ENCODE measurements around the gene HSH2D. TPM values are rescaled to one million over a fixed set of nuclear protein-coding genes. Genes with fewer than 3 reads are reported as not detected.

Gene HSH2D
- total and polyA plus RNA-seq, 10 of the 15 experiments (the other 5 are each of a cell fraction or from before 2014, with no cell fraction given) = 22.0 to 145 (median 89.3) TPM

GRCh38 chr19:16197188-16197621 lies 53.7 kb downstream of the HSH2D start:
- Histone ChIP-seq H3K27me3 (replicated peaks in 1 of 2; ENCODE audit: control insufficient read depth in 2 of 2, insufficient read depth in 2 of 2, low read length in 1 of 2) (no peaks in the 10 kb centered on the region), H3K4me3 (peak overlapping the region; percentile 84), H3K9ac (ENCODE audit: control insufficient read depth, insufficient read depth, low read length) (peak overlapping the region; percentile 88), H3K79me2 (ENCODE audit: control insufficient read depth, insufficient read depth, low read length) (peaks cover 27% of the 10 kb centered on the region), H3K4me2 (ENCODE audit: control insufficient read depth, insufficient read depth) (peak overlapping the region; percentile 97), H3K4me1 (ENCODE audit: control insufficient read depth, insufficient read depth, low read length) (peaks cover 7% of the 10 kb centered on the region), H2AFZ (ENCODE audit: control insufficient read depth, low read depth, low read length) (peak overlapping the region; percentile 94), H3K27ac (ENCODE audit: control insufficient read depth, insufficient read depth) (peak overlapping the region; percentile 83), H3K9me3 (replicated peaks; ENCODE audit: control insufficient read depth, insufficient read depth, low read length) (no peaks in the 10 kb centered on the region), H4K20me1 (ENCODE audit: control insufficient read depth, insufficient read depth) (no peaks in the 10 kb centered on the region; the same call in 1 of the 2 replicates), H3K36me3 (ENCODE audit: control insufficient read depth in 2 of 2, insufficient read depth in 2 of 2, low read length in 1 of 2) (peaks cover 0 to 3% of the 10 kb centered on the region in 2 experiments; a peak in 1 of 4 replicates)
- SMC1A ChIA-PET (ENCODE audit: uncharacterized antibody, unreplicated experiment) = interaction anchor here (0.6 to 2.7 kb wide), 9 partner anchors 9 to 1183 kb away, joined by 3 to 18 read pairs (median 4); partner anchors contain the start of genes FAM32A and HSH2D
- ATAC-seq (no peak), FAIRE-seq (peak; percentile 52), DNase-seq (ENCODE audit: low read depth, low spot score) (no peak)
- WGBS (ENCODE audit: insufficient coverage, insufficient replicate concordance, low lambda C conversion rate, missing lambda C conversion rate) = 4% methylated on average over 2 of the region's 2 CpGs
- RAD21 ChIA-PET (ENCODE audit: unreplicated experiment) = interaction anchor here (0.6 to 1.4 kb wide), 5 partner anchors 12 to 621 kb away, joined by 3 to 13 read pairs (median 3); partner anchors contain the start of genes FAM32A and HSH2D
- POLR2A ChIA-PET = interaction anchor here (0.5 to 1.8 kb wide), 7 partner anchors 11 to 1275 kb away, joined by 3 to 12 read pairs (median 4); partner anchors contain the start of genes FAM32A and TPM4
- TF ChIP-seq SMAD1 (IDR thresholded peaks at IDR 0.05; ENCODE audit: low read depth, partially characterized antibody) (peak; percentile 70), HDGF (IDR thresholded peaks at IDR 0.05) (peak; percentile 24; the same call in 1 of the 2 replicates), RELB (IDR thresholded peaks at IDR 0.05; ENCODE audit: low read depth) (0 out of 2 replicates have a peak, but pooled peaks have one; percentile 38), MEF2A (IDR thresholded peaks at IDR 0.05; ENCODE audit: insufficient read depth, low read depth, low read length) (no peak), NR2F1 (conservative IDR thresholded peaks at IDR 0.05) (0 out of 2 replicates have a peak, but pooled peaks have one; percentile 49), KAT2A (conservative IDR thresholded peaks at IDR 0.05; ENCODE audit: control insufficient read depth, low read depth, low read length) (no peak)
- in situ Hi-C loops (cut with MboI) = no loop called here
- TSS peak; percentile 97 for BruUV-seq (replicated peaks)
- CTCF ChIA-PET = interaction anchor here (0.9 to 7.3 kb wide), 5 partner anchors 11 to 156 kb away, joined by 3 to 44 read pairs (median 4); partner anchors contain the start of gene FAM32A
- intact Hi-C loops (cut with micrococcal nuclease; ENCODE audit: unreplicated experiment) = no loop called here
